ENCODE data around the gene HS6ST3.

Gene HS6ST3

DNA sequence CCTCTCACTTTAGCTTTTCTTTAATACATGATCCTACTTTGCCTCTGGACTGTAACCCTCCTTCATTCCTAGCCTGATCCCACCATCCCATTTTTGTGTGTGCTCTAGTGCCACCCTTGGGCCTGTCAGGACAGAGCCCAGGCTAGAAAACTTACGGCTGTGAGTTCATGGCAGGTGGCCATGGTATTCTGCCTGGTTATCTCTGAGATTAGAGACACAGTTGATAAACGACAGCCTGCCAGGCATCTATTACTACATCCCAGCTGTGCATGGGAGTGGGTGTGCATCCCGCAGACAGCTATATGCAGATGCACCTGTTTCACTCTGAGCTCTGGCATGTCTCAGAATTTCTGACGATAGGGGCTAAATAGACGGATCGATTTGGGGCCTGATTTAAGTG is 110.9 kb downstream of the HS6ST3 start:
- TF ChIP-seq FOXM1 (IDR thresholded peaks at IDR 0.05; ENCODE audit: borderline replicate concordance, low read depth), result no peak
- no peak for TF ChIP-seq TAF1 (IDR thresholded peaks at IDR 0.05; ENCODE audit: low read depth)
- TF ChIP-seq ZBTB7A (IDR thresholded peaks at IDR 0.05; ENCODE audit: low read depth), result no peak
- TF ChIP-seq, protein P1, sequence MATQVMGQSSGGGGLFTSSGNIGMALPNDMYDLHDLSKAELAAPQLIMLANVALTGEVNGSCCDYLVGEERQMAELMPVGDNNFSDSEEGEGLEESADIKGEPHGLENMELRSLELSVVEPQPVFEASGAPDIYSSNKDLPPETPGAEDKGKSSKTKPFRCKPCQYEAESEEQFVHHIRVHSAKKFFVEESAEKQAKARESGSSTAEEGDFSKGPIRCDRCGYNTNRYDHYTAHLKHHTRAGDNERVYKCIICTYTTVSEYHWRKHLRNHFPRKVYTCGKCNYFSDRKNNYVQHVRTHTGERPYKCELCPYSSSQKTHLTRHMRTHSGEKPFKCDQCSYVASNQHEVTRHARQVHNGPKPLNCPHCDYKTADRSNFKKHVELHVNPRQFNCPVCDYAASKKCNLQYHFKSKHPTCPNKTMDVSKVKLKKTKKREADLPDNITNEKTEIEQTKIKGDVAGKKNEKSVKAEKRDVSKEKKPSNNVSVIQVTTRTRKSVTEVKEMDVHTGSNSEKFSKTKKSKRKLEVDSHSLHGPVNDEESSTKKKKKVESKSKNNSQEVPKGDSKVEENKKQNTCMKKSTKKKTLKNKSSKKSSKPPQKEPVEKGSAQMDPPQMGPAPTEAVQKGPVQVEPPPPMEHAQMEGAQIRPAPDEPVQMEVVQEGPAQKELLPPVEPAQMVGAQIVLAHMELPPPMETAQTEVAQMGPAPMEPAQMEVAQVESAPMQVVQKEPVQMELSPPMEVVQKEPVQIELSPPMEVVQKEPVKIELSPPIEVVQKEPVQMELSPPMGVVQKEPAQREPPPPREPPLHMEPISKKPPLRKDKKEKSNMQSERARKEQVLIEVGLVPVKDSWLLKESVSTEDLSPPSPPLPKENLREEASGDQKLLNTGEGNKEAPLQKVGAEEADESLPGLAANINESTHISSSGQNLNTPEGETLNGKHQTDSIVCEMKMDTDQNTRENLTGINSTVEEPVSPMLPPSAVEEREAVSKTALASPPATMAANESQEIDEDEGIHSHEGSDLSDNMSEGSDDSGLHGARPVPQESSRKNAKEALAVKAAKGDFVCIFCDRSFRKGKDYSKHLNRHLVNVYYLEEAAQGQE (IDR thresholded peaks at IDR 0.05; ENCODE audit: low read depth), result no peak
- TF ChIP-seq, protein P2, sequence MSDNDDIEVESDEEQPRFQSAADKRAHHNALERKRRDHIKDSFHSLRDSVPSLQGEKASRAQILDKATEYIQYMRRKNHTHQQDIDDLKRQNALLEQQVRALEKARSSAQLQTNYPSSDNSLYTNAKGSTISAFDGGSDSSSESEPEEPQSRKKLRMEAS (IDR thresholded peaks at IDR 0.05), result no peak
- no peak for TF ChIP-seq EGR1 (IDR thresholded peaks at IDR 0.05)
- no peak for TF ChIP-seq EP300 (IDR thresholded peaks at IDR 0.05; ENCODE audit: borderline replicate concordance)
- TF ChIP-seq CREB1 (IDR thresholded peaks at IDR 0.05; ENCODE audit: low read depth), result no peak
- no peak for TF ChIP-seq RAD21 (IDR thresholded peaks at IDR 0.05; ENCODE audit: low read depth)

DNA sequence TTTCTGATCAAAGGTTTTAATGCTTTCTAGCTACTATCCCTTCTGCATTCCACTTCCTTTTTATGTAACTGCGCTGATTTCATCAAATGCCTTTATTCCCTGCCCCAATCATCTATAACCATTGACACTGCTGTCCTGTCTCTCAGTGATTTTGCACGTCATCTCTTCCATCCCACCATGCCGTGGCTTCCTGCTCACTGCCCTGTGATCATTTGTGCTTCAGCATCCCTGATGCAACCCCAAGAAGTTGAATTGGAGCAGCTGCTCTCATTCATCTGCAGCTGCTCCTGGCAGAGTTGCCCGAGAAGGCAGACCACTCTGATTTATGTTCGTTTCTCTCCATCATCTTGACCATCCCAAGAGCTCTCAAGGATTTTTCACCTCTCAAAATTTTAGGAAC is 112.4 kb downstream of the HS6ST3 start:
- TF ChIP-seq FOXM1 (IDR thresholded peaks at IDR 0.05; ENCODE audit: borderline replicate concordance, low read depth) (no peak), RAD21 (IDR thresholded peaks at IDR 0.05; ENCODE audit: low read depth) (no peak), CEBPB (IDR thresholded peaks at IDR 0.05) (no peak), TAF1 (IDR thresholded peaks at IDR 0.05; ENCODE audit: low read depth) (no peak), TEAD4 (IDR thresholded peaks at IDR 0.05) (no peak), ZBTB7A (IDR thresholded peaks at IDR 0.05; ENCODE audit: low read depth) (no peak), YY1 (IDR thresholded peaks at IDR 0.05; ENCODE audit: low read depth) (no peak), CREB1 (IDR thresholded peaks at IDR 0.05; ENCODE audit: low read depth) (no peak)
- TF ChIP-seq, protein P2 (IDR thresholded peaks at IDR 0.05), result no peak

DNA sequence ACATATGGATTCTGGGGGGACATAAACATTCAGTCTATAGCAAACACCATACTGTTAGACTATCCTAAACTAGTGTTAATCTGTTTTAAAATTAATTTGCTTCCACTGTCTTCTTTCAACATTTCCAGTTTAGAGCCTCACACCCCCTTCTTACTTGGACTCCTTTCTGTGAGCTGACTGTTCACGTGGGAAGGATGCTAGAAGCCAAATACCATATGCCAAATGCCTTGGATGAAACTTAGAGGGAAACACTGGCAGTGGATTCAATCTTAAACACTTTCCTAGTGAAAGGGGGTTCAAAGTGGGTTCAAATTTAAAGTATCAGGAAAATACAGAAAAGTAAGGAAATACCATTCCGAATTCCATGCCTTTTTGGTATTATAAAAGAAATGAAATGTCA is 113.6 kb downstream of the HS6ST3 start:
- TF ChIP-seq ZBTB7A (IDR thresholded peaks at IDR 0.05; ENCODE audit: low read depth) (no peak), EGR1 (IDR thresholded peaks at IDR 0.05) (no peak), TAF1 (IDR thresholded peaks at IDR 0.05; ENCODE audit: low read depth) (no peak), EP300 (IDR thresholded peaks at IDR 0.05; ENCODE audit: borderline replicate concordance) (no peak), CEBPB (IDR thresholded peaks at IDR 0.05) (no peak), TEAD4 (IDR thresholded peaks at IDR 0.05) (no peak), TCF12 (IDR thresholded peaks at IDR 0.05; ENCODE audit: low read depth) (no peak), NFIC (IDR thresholded peaks at IDR 0.05) (no peak), YY1 (IDR thresholded peaks at IDR 0.05; ENCODE audit: low read depth) (no peak), CREB1 (IDR thresholded peaks at IDR 0.05; ENCODE audit: low read depth) (no peak), FOXM1 (IDR thresholded peaks at IDR 0.05; ENCODE audit: borderline replicate concordance, low read depth) (no peak), RAD21 (IDR thresholded peaks at IDR 0.05; ENCODE audit: low read depth) (no peak)
- TF ChIP-seq, protein P1 (IDR thresholded peaks at IDR 0.05; ENCODE audit: low read depth), result no peak
- TF ChIP-seq, protein P3, sequence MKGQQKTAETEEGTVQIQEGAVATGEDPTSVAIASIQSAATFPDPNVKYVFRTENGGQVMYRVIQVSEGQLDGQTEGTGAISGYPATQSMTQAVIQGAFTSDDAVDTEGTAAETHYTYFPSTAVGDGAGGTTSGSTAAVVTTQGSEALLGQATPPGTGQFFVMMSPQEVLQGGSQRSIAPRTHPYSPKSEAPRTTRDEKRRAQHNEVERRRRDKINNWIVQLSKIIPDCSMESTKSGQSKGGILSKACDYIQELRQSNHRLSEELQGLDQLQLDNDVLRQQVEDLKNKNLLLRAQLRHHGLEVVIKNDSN (IDR thresholded peaks at IDR 0.05), result no peak
- TF ChIP-seq, protein P2 (IDR thresholded peaks at IDR 0.05), result no peak

DNA sequence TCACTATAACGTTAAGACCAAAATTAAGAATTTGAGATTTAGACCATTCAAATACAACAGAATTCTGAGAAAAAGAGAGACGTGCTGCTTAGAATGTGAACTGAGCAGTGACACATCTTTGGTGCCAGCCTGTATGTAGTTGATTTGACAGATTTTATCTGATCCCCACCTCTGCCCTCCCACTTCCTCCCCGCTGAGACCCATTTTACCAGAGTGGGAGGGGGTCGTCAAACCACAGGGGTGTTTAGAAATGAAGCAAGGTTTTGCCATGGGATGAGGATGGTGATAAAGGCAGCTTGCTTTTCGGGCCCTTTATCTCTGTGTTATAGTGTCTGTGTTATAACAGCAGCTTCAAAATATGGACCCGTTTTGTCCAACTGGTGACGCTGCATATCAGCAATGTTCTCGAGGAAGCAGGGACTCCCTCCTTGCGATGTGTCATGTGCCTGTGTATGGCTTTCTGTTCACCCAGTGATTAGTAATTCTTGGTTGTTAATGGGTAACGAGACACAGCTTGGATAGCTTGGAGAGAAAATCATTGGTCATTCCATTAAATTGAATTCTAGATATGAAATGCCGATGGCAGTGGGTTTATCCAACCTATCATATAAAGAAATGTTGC is 125.0 kb downstream of the HS6ST3 start:
- TF ChIP-seq NFIC (IDR thresholded peaks at IDR 0.05) (no peak), RAD21 (IDR thresholded peaks at IDR 0.05; ENCODE audit: low read depth) (no peak), FOXM1 (IDR thresholded peaks at IDR 0.05; ENCODE audit: borderline replicate concordance, low read depth) (no peak), EP300 (IDR thresholded peaks at IDR 0.05; ENCODE audit: borderline replicate concordance) (no peak), TEAD4 (IDR thresholded peaks at IDR 0.05) (no peak), YY1 (IDR thresholded peaks at IDR 0.05; ENCODE audit: low read depth) (no peak), ZBTB7A (IDR thresholded peaks at IDR 0.05; ENCODE audit: low read depth) (no peak), CEBPB (IDR thresholded peaks at IDR 0.05) (no peak), TAF1 (IDR thresholded peaks at IDR 0.05; ENCODE audit: low read depth) (no peak), EGR1 (IDR thresholded peaks at IDR 0.05) (no peak), TCF12 (IDR thresholded peaks at IDR 0.05; ENCODE audit: low read depth) (no peak)
- TF ChIP-seq, protein P1 (IDR thresholded peaks at IDR 0.05; ENCODE audit: low read depth), result no peak
- TF ChIP-seq, protein P3 (IDR thresholded peaks at IDR 0.05), result no peak
- TF ChIP-seq, protein P2 (IDR thresholded peaks at IDR 0.05), result no peak
